ENCODE data around the gene NLGN4X. TPM values are rescaled to one million over a fixed set of nuclear protein-coding genes. Genes with fewer than 3 reads are reported as not detected.

The NLGN4X gene
- total RNA-seq, 1 experiment from 2014 or later, result 1.2 TPM

DNA sequence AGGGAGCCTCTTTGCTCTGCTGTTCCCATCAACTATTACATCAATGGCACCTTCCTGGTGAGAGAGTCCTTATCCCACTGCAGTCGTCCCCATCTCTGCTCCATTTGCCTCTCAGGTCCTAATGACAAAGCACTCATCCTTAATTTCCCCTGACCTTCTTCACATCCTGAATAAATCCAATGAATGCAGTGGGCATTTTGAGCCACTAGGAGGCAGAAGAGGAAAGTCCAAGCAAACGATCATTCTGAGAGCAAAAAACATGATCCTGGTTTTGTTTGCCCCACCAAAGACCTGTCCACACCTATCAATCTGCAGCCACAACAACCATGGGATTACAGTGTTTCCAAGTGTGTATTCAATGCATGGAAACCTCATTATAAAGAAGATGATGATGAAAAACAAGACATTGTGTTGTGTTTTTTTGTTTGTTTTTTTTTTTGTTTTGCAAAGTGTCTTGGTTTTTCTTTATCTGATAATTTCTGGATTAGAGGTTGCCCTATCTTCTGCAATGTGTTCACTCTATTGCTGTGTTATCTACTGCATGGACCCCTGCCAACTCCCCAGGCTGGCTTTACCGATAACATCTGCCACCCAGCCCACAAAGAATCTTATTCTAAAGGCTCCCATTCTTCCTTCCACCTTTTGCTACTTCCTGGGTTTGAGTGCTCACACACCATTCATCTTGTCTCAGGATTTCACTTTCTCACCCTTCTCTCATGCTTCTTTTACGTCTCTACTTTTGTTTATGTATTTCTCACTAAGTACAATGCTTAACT is 207.2 kb downstream of the NLGN4X start:
- no peaks in the 10 kb centered on the region for H3K9me3 ChIP-seq (replicated peaks)
- peak in 1 of 2 experiments; percentile 5 for DNase-seq (ENCODE audit: low read depth in 1 of 2, low spot score in 2 of 2)
- no peaks in the 10 kb centered on the region for H3K36me3 ChIP-seq
- H3K27ac ChIP-seq, result no peak overlapping the region
- no peaks in the 10 kb centered on the region for H3K4me1 ChIP-seq (replicated peaks)
- no peaks in the 10 kb centered on the region for H3K27me3 ChIP-seq (replicated peaks)
- no peak overlapping the region for H3K4me3 ChIP-seq

DNA sequence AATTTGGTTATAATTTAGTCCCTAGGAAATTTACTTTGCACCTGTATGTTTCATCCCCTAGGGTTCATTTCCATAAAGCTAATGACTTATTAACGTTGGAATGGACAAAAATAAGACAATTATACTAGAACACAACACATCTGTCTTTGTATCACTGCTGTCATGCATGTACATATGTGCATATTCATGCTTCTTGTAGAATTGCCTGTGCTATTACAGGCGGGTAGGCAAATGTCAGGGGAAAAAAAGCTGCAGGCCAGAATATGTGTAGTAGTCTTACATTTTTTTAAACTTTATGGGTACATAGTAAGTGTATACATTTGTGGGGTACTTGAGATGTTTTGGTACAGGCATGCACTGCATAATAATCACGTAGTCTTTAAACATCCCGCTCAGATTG is 209.6 kb downstream of the NLGN4X start:
- no peak for DNase-seq (ENCODE audit: low read depth in 1 of 2, low spot score in 2 of 2)
- H3K9me3 ChIP-seq (replicated peaks), result no peaks in the 10 kb centered on the region
- H3K27ac ChIP-seq, result no peak overlapping the region
- H3K27me3 ChIP-seq (replicated peaks), result no peaks in the 10 kb centered on the region
- no peak overlapping the region for H3K4me3 ChIP-seq
- no peaks in the 10 kb centered on the region for H3K36me3 ChIP-seq
- no peaks in the 10 kb centered on the region for H3K4me1 ChIP-seq (replicated peaks)

DNA sequence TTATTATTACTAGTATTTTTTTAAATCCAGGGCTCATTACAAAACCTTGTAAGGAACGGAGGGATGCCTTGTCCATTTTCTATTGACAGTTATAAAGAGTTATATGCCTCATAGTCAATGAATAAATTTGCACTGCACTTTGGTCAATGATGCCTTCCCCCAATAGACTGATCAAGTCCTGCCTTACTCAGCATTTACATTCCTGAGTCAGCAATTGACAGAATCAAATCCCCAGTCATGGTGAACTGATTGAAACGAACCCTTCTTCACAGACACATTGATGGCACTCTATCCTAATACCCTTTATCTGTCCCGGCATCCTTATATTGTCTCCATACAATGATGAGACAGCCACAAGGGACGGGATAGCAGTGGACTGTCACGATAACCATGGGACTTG is 213.2 kb downstream of the NLGN4X start:
- no peak for DNase-seq (ENCODE audit: low read depth in 1 of 2, low spot score in 2 of 2)
- Histone ChIP-seq H3K27ac (no peak overlapping the region), H3K9me3 (replicated peaks) (no peaks in the 10 kb centered on the region), H3K4me3 (no peak overlapping the region), H3K36me3 (no peaks in the 10 kb centered on the region), H3K27me3 (replicated peaks) (no peaks in the 10 kb centered on the region), H3K4me1 (replicated peaks) (no peaks in the 10 kb centered on the region)

DNA sequence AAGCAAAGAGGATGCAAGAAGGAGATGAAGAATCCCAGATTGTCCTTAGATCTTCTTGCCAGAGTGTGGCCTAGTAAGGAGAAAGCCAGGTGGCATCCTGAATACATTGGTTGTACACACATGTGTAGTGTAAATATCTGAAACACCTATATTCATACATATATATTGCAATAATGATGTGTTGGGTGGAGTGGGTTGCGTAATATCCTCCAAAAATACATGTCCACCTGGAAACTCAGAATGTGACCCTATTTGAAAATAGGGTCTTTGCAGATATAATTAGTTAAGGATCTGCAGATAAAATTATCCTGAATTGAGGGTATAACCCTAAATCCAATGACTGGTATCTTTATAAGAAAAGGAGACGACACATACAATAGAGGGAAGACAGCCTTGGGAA is 216.3 kb downstream of the NLGN4X start:
- H3K27ac ChIP-seq, result no peak overlapping the region
- DNase-seq (ENCODE audit: low read depth in 1 of 2, low spot score in 2 of 2), result no peak
- no peaks in the 10 kb centered on the region for H3K9me3 ChIP-seq (replicated peaks)
- no peaks in the 10 kb centered on the region for H3K4me1 ChIP-seq (replicated peaks)
- H3K36me3 ChIP-seq, result no peaks in the 10 kb centered on the region
- no peaks in the 10 kb centered on the region for H3K27me3 ChIP-seq (replicated peaks)
- no peak overlapping the region for H3K4me3 ChIP-seq

DNA sequence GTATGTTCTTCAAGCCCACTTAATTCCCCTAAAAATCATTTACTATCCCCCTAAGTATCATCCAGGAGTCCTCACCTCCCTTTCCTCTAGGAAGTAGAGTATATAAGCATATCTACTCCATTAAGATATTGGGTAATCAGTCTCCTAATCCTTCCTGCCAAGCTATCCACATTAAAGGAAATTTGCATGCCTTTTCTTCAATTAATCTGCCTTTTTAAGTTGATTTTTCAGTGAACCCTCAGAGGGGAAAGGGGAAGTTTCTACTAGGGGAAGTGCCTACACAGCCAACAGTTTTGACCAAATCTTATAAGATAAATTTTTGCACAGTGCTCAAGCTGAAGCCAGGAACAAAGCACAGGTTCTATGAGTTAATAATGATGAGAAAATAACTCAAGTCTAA is 222.8 kb downstream of the NLGN4X start:
- H3K27me3 ChIP-seq (replicated peaks), result no peaks in the 10 kb centered on the region
- DNase-seq (ENCODE audit: low read depth in 1 of 2, low spot score in 2 of 2), result no peak
- H3K36me3 ChIP-seq, result no peaks in the 10 kb centered on the region
- no peak overlapping the region for H3K4me3 ChIP-seq
- no peak overlapping the region for H3K27ac ChIP-seq
- H3K9me3 ChIP-seq (replicated peaks), result no peaks in the 10 kb centered on the region
- H3K4me1 ChIP-seq (replicated peaks), result no peaks in the 10 kb centered on the region

DNA sequence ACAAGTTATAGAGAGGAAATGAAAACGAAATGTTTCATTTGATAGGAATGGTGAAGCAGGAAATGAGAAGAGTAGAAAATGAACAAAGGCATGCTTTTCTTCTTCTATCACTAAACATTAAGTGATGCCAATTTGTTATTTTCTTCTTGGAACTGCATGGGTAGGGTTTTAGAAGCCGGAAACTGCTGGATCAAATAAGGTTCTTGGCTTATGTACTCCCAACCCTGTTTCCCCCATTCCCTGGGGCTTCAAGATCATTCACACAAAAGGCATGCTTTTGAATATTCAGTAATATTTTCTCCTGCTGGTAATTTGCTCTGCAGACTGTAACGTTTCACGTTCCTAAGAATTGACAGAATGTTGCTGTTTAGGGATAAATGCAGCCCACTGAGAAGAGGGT is 224.1 kb downstream of the NLGN4X start:
- H3K27ac ChIP-seq, result no peak overlapping the region
- no peaks in the 10 kb centered on the region for H3K36me3 ChIP-seq
- DNase-seq (ENCODE audit: low read depth in 1 of 2, low spot score in 2 of 2), result no peak
- no peaks in the 10 kb centered on the region for H3K9me3 ChIP-seq (replicated peaks)
- H3K4me1 ChIP-seq (replicated peaks), result no peaks in the 10 kb centered on the region
- H3K4me3 ChIP-seq, result no peak overlapping the region
- H3K27me3 ChIP-seq (replicated peaks), result no peaks in the 10 kb centered on the region

DNA sequence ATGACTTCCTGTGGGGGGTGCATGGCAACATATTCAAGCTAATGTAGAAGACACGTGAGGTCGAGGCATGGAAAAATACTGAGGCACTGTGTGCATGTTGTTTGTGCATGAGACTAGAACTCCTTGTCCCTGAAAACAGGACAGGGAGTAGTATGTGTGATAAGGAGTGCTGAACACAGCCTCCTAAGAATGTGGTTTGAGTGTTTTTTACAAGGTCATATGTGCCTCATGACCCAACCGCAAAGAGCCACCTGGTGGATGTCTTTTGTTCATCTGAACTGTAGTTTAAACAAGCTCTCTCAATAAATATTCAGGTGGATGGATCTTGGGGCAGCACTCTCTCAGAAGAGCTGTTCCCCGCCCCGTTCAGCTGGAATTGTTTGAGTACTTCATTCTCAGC is 226.6 kb downstream of the NLGN4X start:
- H3K9me3 ChIP-seq (replicated peaks), result no peaks in the 10 kb centered on the region
- no peaks in the 10 kb centered on the region for H3K27me3 ChIP-seq (replicated peaks)
- H3K27ac ChIP-seq, result no peak overlapping the region
- DNase-seq (ENCODE audit: low read depth in 1 of 2, low spot score in 2 of 2), result no peak
- no peak overlapping the region for H3K4me3 ChIP-seq
- H3K4me1 ChIP-seq (replicated peaks), result no peaks in the 10 kb centered on the region
- no peaks in the 10 kb centered on the region for H3K36me3 ChIP-seq

DNA sequence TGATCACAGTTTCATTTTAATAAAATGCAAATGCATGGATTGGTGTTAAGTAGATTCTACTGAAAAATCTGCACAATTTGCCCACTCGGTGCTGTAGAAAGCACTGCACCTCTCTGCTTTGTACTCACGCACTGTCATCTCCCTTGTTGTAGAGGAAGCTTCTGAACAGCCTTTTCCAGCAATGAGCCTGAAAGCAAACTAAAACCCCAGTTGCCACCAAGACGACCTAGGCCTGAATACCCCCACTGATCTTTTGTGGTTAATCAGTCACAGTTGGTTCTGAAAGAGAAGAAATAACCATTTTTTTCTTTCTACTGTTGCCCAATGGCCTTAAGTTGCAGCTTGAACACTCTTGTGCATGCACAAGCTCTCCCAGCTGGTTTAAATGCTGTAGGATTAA is 229.8 kb downstream of the NLGN4X start:
- Histone ChIP-seq H3K36me3 (no peaks in the 10 kb centered on the region), H3K4me1 (replicated peaks) (no peaks in the 10 kb centered on the region), H3K9me3 (replicated peaks) (no peaks in the 10 kb centered on the region), H3K27ac (no peak overlapping the region), H3K4me3 (no peak overlapping the region), H3K27me3 (replicated peaks) (no peaks in the 10 kb centered on the region)
- no peak for DNase-seq (ENCODE audit: low read depth in 1 of 2, low spot score in 2 of 2)

DNA sequence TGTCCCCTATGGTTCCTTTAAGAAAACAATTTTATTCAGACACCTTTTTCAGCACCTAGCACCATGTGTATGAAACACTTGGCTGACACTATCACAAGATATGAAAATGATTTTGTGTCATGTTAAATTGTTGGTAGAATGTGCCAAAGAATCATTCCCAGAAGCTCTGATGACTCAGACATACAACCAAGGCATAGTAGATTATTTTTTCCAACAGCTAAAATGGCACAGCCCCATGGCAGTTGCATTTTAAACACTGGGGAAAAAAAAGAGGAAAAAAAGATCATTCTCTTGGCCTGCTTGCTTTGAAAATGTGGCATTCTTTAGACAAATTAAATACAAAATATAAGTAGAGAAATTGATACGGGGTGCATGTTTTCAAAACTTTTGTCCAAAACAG is 230.2 kb downstream of the NLGN4X start:
- H3K4me1 ChIP-seq (replicated peaks), result no peaks in the 10 kb centered on the region
- no peak overlapping the region for H3K27ac ChIP-seq
- no peaks in the 10 kb centered on the region for H3K27me3 ChIP-seq (replicated peaks)
- DNase-seq (ENCODE audit: low read depth in 1 of 2, low spot score in 2 of 2), result no peak
- no peaks in the 10 kb centered on the region for H3K9me3 ChIP-seq (replicated peaks)
- H3K4me3 ChIP-seq, result no peak overlapping the region
- no peaks in the 10 kb centered on the region for H3K36me3 ChIP-seq

DNA sequence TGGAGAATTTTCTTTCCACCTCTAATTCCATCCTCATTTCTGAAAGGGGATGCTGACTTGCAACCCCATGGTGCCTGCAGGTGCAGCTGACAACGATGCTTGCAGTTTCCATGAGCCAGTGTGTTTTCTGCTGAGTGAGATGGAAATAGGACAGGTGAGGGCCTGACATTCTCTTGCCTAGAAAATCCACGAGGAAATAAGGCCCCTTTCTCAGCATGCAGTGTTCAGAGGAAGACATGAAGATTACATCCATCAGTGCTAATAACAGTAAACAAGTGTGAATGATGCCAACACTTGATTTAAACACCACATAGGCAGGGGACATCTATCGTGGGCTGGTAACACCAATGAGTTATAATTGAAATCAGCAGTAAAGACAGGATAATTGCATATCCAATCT is 237.3 kb downstream of the NLGN4X start:
- no peaks in the 10 kb centered on the region for H3K4me1 ChIP-seq (replicated peaks)
- no peaks in the 10 kb centered on the region for H3K9me3 ChIP-seq (replicated peaks)
- no peak overlapping the region for H3K4me3 ChIP-seq
- no peak for DNase-seq (ENCODE audit: low read depth in 1 of 2, low spot score in 2 of 2)
- H3K27ac ChIP-seq, result no peak overlapping the region
- H3K36me3 ChIP-seq, result no peaks in the 10 kb centered on the region
- H3K27me3 ChIP-seq (replicated peaks), result no peaks in the 10 kb centered on the region

DNA sequence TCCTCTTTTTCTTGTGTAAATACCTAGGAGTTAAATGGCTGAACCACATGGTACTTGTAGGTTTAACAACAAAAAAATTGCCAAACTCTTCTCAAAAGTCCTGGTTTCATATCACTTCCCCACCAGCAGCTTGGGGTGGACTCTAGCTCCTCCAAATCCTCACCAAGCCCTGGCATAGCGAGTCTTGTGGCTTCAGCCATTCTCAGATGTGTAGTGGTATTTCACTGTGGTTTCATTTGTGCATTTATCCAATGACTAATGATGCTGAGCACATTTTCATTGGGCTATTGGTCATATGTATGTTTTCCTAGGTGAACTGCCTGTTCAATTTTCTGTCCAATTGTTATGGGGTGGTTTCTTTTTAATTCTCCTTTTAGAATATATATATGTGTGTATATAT is 249.3 kb downstream of the NLGN4X start:
- Histone ChIP-seq H3K4me1 (replicated peaks) (no peaks in the 10 kb centered on the region), H3K4me3 (no peak overlapping the region), H3K9me3 (replicated peaks) (no peaks in the 10 kb centered on the region), H3K27ac (no peak overlapping the region), H3K36me3 (no peaks in the 10 kb centered on the region), H3K27me3 (replicated peaks) (no peaks in the 10 kb centered on the region)
- DNase-seq (ENCODE audit: low read depth in 1 of 2, low spot score in 2 of 2), result no peak

DNA sequence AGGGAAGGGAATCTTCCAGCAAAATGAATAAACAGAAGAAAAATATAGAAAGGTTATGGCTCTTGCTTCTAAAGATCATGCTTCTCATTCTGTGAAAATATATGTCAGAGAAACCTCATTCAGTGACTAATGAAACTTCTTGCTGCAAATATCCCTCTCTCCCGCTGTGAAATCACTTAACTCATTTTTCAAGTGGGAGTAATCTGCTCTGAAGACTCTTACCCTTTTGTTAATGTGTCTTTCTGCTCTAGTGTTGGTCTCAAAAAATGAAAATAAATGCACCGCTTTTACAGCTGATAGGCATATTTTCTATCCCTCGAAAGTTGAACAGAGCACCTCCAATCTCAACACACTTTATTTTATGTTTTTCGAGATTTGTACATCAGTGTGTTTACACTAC is 252.3 kb downstream of the NLGN4X start:
- Histone ChIP-seq H3K27ac (no peak overlapping the region), H3K9me3 (replicated peaks) (no peaks in the 10 kb centered on the region)
- no peak for DNase-seq (ENCODE audit: low read depth in 1 of 2, low spot score in 2 of 2)

DNA sequence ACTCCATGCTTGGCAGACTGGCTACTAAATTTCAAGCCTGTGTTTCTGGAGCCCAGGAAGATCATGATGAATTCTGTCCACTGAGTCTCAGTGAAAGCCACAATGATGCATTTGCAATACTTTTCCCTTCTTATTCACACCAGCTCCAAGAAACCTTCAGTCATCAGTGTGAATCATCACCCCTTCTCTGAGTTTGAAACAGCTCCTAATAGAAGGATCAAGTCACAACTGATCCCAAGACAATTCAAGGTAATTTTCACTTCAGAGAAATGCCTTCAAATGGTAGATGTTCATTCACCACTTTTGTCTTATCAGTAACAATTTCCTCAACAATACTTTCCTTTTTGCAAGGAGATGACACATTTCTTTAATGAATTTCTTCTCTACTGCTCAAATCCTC is 257.4 kb downstream of the NLGN4X start:
- no peak overlapping the region for H3K4me3 ChIP-seq
- no peaks in the 10 kb centered on the region for H3K9me3 ChIP-seq (replicated peaks)
- H3K4me1 ChIP-seq (replicated peaks), result no peaks in the 10 kb centered on the region

More for the DNA sequence above, 252.3 kb downstream of the NLGN4X start:
- Histone ChIP-seq H3K4me3 (no peak overlapping the region), H3K4me1 (replicated peaks) (no peaks in the 10 kb centered on the region), H3K36me3 (no peaks in the 10 kb centered on the region), H3K27me3 (replicated peaks) (no peaks in the 10 kb centered on the region)

DNA sequence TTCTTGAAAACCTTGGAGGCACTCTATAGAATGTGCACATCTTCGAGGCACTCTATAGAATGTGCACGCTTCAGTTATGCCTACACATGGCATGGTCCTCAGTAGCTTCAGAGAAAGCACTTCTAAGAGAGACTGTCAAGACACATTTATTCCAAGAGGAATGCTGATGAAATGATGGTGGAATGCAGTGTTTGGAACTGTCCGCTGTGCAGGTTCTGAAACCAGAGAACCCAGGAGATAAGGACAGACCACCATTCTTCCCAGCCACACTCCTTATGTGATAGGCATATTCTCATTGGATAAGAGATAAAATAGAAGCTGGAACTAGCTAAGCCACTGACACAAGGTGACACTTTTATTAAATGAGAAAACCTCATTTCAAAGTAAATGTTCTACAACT is 263.3 kb downstream of the NLGN4X start:
- no peak overlapping the region for H3K4me3 ChIP-seq
- no peaks in the 10 kb centered on the region for H3K4me1 ChIP-seq (replicated peaks)
- H3K27me3 ChIP-seq (replicated peaks), result no peaks in the 10 kb centered on the region
- H3K27ac ChIP-seq, result no peak overlapping the region
- H3K9me3 ChIP-seq (replicated peaks), result no peaks in the 10 kb centered on the region
- H3K36me3 ChIP-seq, result no peaks in the 10 kb centered on the region
- no peak for DNase-seq (ENCODE audit: low read depth in 1 of 2, low spot score in 2 of 2)

More for the DNA sequence above, 257.4 kb downstream of the NLGN4X start:
- Histone ChIP-seq H3K27ac (no peak overlapping the region), H3K36me3 (no peaks in the 10 kb centered on the region), H3K27me3 (replicated peaks) (no peaks in the 10 kb centered on the region)
- DNase-seq (ENCODE audit: low read depth in 1 of 2, low spot score in 2 of 2), result no peak

DNA sequence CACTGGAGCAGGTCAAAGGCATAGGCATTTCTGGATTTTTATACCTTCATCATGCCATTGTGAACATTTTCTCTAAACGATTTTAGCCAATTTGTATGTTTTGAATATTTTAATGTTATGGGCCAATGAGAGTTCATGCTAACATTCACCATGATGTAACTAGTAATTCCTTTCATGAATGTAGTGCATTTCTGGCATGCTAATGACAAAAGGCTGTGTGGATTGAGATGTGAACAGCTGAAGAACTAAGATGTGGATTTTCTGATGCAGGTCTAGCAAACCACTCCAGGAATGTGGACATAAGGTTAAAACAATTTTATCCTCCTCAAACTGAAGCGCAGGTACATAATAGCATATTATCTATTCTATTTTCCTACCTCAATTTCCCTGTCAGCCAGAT is 269.4 kb downstream of the NLGN4X start:
- Histone ChIP-seq H3K9me3 (replicated peaks) (no peaks in the 10 kb centered on the region), H3K4me1 (replicated peaks) (no peaks in the 10 kb centered on the region), H3K27me3 (replicated peaks) (no peaks in the 10 kb centered on the region), H3K27ac (no peak overlapping the region), H3K36me3 (no peaks in the 10 kb centered on the region), H3K4me3 (no peak overlapping the region)
- DNase-seq (ENCODE audit: low read depth in 1 of 2, low spot score in 2 of 2), result no peak
